Testis (tissue), 2 donors: ENCODE results near the gene PTBP3.

Source experiments
- CTCF ChIP-seq, 3 experiments: fragments of 450-650 bp in 2 of 3; fragments of 200-600 bp in 1 of 3; sonication (generic) in 1 of 3; IDR thresholded peaks; one replicate each; pipeline ENCODE4 v1.5.1; 2016 to 2019; ENCODE audit warnings: antibody characterized with exemption in 3 of 3, mild to moderate bottlenecking in 2 of 3, moderate library complexity in 1 of 3
- POLR2A ChIP-seq: fragments of 450-650 bp; IDR thresholded peaks from one replicate; pipeline ENCODE4 v1.6.1; 2017; ENCODE audit warnings: antibody characterized with exemption, mild to moderate bottlenecking, moderate library complexity

- TF ChIP-seq POLR2A (no peak), CTCF (IDR thresholded peaks at IDR 0.05) (no peak)
These were observed 45.1 kb upstream of the PTBP3 start for GRCh38 chr9:112378328-112379176.
